Measurements from ENCODE around the gene LRRC38. TPM values are rescaled to one million over a fixed set of nuclear protein-coding genes. Genes with fewer than 3 reads are reported as not detected.

LRRC38 gene
- total RNA-seq, 1 donor from 2014 or later, result not detected

- no peak for DNase-seq (ENCODE audit: low spot score)
Measured at GRCh38 chr1:13517193-13517812, 3.5 kb upstream of the LRRC38 start.

GRCh38 chr1:13516606-13517005 is 2.8 kb upstream of the LRRC38 start:
- DNase-seq (ENCODE audit: low spot score), result no peak

- DNase-seq (ENCODE audit: low spot score), result no peak
Measured at GRCh38 chr1:13514821-13515220, 1.0 kb upstream of the LRRC38 start.

- DNase-seq (ENCODE audit: low spot score), result no peak
Measured at GRCh38 chr1:13513063-13513894, 524 bp downstream of the LRRC38 start.

GRCh38 chr1:13512472-13512871 is 1.3 kb downstream of the LRRC38 start:
- no peak for DNase-seq (ENCODE audit: low spot score)

GRCh38 chr1:13510499-13510898 is 3.3 kb downstream of the LRRC38 start:
- no peak for DNase-seq (ENCODE audit: low spot score)

GRCh38 chr1:13507075-13507474 is 6.7 kb downstream of the LRRC38 start:
- no peak for DNase-seq (ENCODE audit: low spot score)

- no peak for DNase-seq (ENCODE audit: low spot score)
Measured at GRCh38 chr1:13505020-13505419, 8.8 kb downstream of the LRRC38 start.

- DNase-seq (ENCODE audit: low spot score), result no peak
Measured at GRCh38 chr1:13500806-13501205, 13.0 kb downstream of the LRRC38 start.

GRCh38 chr1:13499422-13499821 is 14.4 kb downstream of the LRRC38 start:
- no peak for DNase-seq (ENCODE audit: low spot score)

- no peak for DNase-seq (ENCODE audit: low spot score)
Measured at GRCh38 chr1:13498553-13498952, 15.2 kb downstream of the LRRC38 start.

- DNase-seq (ENCODE audit: low spot score), result no peak
Measured at GRCh38 chr1:13495186-13495585, 18.6 kb downstream of the LRRC38 start.

- DNase-seq (ENCODE audit: low spot score), result no peak
Measured at GRCh38 chr1:13494712-13495111, 19.1 kb downstream of the LRRC38 start.

- DNase-seq (ENCODE audit: low spot score), result no peak
Measured at GRCh38 chr1:13494025-13494424, 19.8 kb downstream of the LRRC38 start.

GRCh38 chr1:13492711-13493110 is 21.1 kb downstream of the LRRC38 start:
- no peak for DNase-seq (ENCODE audit: low spot score)

- DNase-seq (ENCODE audit: low spot score), result no peak
Measured at GRCh38 chr1:13487957-13488356, 25.8 kb downstream of the LRRC38 start.

GRCh38 chr1:13487143-13487868 is 26.5 kb downstream of the LRRC38 start:
- DNase-seq (ENCODE audit: low spot score), result no peak

GRCh38 chr1:13483946-13484345 is 29.9 kb downstream of the LRRC38 start:
- DNase-seq (ENCODE audit: low spot score), result no peak

GRCh38 chr1:13482600-13482999 is 31.2 kb downstream of the LRRC38 start:
- DNase-seq (ENCODE audit: low spot score), result no peak

GRCh38 chr1:13479171-13479856 is 34.5 kb downstream of the LRRC38 start:
- no peak for DNase-seq (ENCODE audit: low spot score)

GRCh38 chr1:13478692-13479091 is 35.1 kb downstream of the LRRC38 start:
- DNase-seq (ENCODE audit: low spot score), result no peak

- no peak for DNase-seq (ENCODE audit: low spot score)
Measured at GRCh38 chr1:13469343-13469742, 44.5 kb downstream of the LRRC38 start.

Measured in mucosa of gallbladder (tissue), 1 donor.